22Rv1 (cell line): Measurements from ENCODE around the gene NINL.

Experiments
- H3K27ac ChIP-seq: fragments of 450-650 bp; 2 replicates; pipeline ENCODE4 v1.5.1; 2017
- CTCF ChIP-seq: fragments of 450-650 bp; IDR thresholded peaks from 2 replicates; pipeline ENCODE4 v1.5.1; 2017; ENCODE audit warnings: mild to moderate bottlenecking
- ZFX ChIP-seq: fragments of 450-650 bp; IDR thresholded peaks from 2 replicates; pipeline ENCODE4 v1.6.1; 2017; ENCODE audit warnings: antibody characterized with exemption, borderline replicate concordance

Gene NINL

GRCh38 chr20:25493748-25494505 lies 91.4 kb downstream of the NINL start:
- TF ChIP-seq CTCF, result no peak
- no peak for TF ChIP-seq ZFX
- H3K27ac ChIP-seq, result no peak overlapping the region

GRCh38 chr20:25493137-25493536 lies 92.2 kb downstream of the NINL start:
- H3K27ac ChIP-seq, result no peak overlapping the region
- no peak for TF ChIP-seq CTCF
- no peak for TF ChIP-seq ZFX

- no peak for TF ChIP-seq CTCF
- no peak for TF ChIP-seq ZFX
- no peak overlapping the region for H3K27ac ChIP-seq
These were observed 93.8 kb downstream of the NINL start for GRCh38 chr20:25491446-25492038.

- no peak overlapping the region for H3K27ac ChIP-seq
- TF ChIP-seq CTCF (no peak), ZFX (no peak)
These were observed 94.5 kb downstream of the NINL start for GRCh38 chr20:25490656-25491445.

- no peak overlapping the region for H3K27ac ChIP-seq
- no peak for TF ChIP-seq ZFX
- TF ChIP-seq CTCF, result no peak
These were observed 96.0 kb downstream of the NINL start for GRCh38 chr20:25489221-25489871.

DNA sequence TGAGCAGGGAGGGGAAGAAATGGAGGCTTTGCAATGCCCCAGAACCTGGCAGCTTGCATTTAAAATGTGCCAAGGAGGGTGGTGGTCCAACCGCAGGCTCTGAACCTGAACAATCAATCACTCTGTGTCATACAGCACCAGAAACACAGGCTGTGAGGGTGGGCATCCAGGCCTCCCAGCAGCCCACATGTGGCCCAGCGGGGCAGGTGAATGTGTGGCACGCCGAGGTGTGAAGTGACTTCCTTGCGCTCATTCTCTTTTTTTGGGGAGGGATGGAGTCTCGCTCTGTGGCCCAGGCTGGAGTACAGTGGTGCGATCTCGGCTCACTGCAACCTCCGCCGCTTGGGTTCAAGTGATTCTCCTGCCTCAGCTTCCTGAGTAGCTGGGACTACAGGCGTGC lies 97.4 kb downstream of the NINL start:
- TF ChIP-seq CTCF, result no peak
- TF ChIP-seq ZFX, result no peak
- H3K27ac ChIP-seq, result no peak overlapping the region
